Stimulated activated CD8-positive, alpha-beta memory T cell treated with anti-CD3 and anti-CD28 coated beads, Interleukin-2, amount 100 ng/mL, for 48 hours (primary cell): ENCODE measurements around the gene STPG3.

Experiments
- DNase-seq, 2 donors: peaks; one replicate each; pipeline ENCODE4 v3.0.0-alpha.2; 2020; ENCODE audit warnings: low read depth in 2 of 2

The STPG3 gene

DNA sequence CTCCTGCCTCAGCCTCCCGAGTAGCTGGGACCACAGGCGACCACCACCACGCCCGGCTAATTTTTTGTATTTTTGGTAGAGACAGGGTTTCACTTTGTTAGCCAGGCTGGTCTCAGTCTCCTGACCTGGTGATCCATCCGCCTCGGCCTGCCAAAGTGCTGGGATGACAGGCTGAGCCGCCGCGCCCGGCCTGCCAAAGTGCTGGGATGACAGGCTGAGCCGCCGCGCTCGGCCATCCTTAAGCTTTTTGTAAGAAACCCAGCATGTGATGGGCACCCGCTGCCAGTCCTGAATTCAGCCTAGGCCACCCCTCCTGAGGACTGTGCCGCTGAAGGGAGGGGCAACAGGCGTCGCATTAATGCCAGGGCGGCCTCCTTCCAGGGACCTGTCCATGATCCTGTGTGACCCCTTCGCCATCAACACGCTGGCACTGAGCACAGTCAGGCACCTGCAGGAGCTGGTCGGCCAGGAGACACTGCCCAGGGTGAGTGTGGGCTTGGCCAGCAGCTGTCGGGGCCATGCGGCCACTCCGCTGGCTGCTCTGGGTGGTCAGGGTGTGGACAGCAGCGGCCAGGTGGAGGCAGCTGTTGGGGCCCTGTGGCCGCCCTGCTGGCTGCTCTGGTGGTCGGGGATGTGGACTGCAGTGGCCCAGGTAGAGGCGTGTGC is 14.5 kb downstream of the STPG3 start:
- no peak for DNase-seq

DNA sequence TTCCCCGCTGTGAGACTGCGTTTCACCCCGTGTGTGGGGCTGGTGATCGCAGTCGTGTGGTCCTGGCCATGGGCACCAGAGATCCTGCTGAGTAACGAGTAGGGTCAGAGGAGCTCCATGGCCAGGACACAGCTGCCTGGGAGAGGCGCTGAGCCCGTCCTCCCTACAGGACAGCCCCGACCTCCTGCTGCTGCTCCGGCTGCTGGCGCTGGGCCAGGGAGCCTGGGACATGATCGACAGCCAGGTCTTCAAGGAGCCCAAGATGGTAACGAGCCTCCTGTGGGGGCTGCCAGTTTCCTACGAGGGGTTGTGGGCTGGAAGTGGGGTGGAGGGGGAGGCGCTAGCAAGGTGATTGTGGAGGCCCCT is 15.1 kb downstream of the STPG3 start:
- DNase-seq: no peak

DNA sequence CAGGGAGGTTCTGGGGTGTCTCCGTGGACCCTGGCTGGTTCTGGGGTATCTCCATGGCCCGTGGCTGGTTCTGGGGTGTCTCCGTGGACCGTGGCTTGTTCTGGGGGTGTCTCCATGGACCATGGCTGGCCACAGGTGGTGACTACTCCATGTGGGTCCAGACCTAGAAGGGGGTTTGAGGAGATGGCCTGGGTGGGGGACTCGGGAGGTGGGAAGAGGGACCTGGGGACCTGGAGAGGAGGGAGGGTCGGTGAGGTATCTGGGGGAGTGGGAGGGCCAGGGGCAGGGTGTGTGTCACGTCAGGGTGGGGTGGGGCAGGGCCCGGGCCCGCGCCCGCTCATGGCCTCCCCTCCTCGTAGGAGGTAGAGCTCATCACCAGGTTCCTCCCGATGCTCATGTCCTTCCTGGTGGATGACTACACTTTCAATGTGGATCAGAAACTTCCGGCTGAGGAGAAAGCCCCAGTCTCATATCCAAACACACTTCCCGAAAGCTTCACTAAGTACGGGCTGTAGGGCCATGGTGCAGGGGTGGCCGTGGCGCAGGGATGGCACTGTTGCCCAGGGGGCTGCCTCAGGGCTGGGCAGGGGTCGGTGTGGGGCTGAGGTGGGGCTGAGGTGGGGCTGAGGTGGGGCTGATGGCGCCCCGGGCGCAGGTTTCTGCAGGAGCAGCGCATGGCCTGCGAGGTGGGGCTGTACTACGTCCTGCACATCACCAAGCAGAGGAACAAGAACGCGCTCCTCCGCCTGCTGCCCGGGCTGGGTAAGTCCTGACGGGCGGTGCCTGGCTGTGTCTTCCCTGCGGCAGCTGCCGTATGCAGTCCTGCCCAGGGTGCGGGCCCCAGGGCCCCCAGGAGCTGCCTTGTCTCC is 15.7 kb downstream of the STPG3 start:
- no peak for DNase-seq

DNA sequence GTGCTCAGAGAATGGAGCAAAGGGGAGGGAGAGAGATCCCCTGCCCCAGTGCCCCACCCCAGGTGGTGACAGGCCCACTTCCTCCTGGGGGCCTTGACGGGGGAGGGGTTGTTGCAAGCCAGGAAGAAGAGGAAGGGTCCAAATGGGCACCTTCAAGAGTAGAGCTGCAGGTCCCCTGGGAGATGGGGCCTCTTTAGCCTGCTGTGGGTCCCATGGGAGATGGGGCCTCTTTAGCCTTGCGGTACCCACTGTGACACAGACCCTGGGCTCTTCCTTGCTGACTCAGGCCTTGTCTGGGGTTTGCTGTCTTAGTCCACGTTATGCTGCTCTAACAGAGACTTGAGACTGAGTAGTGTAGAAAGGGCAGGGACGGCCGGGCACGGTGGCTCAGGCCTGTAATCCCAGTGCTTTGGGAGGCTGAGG is 16.9 kb downstream of the STPG3 start:
- no peak for DNase-seq

DNA sequence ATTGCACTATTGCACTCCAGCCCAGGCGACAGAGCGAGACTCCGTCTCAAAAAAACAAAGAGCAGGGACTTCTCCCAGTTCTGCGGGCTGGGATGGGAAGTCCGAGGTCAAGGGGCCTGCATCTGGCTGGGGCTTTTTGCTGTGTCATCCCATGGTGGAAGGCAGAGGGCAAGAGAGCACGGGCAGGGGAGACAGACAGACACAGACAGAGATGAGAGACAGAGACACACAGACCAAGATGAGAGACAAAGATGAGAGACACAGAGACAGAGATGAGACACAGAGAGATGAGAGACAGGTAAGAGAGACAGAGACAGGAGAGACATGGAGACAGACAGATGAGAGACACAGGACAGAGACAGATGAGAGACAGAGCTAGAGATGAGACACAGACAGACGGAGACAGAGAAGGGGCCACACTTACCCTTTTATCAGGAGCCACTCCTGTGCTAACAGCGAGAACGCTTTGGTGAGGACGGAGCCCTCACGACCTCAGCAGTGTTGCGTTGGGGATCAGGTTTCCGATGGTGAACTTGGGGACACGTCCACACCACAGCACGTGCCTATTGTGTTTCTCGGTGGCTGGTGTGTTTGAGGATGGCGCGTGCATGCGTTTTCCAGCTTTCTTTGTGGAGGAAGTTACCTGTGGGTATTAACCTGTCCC is 17.6 kb downstream of the STPG3 start:
- DNase-seq: no peak

DNA sequence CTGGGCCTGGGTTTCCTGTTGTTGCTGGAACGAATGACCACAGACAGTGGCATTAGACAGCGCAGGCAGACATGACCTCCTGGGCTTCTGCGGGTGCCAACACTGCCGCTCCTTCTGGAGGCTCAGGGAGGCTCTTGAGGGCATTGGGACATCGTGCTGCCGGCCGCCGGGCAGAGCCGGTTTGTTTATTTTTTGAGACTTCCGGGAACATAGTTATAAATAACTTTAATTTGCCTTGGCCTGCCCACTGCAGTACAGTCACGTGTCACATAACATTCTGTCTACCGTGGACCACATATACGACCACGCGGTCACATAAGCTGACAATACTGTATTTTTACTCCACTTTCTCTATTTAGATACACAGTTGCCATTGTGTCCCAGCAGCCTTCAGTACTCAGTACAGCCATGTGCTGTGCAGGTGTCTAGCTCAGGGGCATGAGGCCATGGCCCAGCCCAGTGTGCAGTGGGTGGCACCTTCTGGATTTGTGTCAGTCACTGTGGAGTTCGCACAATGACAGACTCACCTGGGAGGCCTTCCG is 18.2 kb downstream of the STPG3 start:
- DNase-seq: no peak

DNA sequence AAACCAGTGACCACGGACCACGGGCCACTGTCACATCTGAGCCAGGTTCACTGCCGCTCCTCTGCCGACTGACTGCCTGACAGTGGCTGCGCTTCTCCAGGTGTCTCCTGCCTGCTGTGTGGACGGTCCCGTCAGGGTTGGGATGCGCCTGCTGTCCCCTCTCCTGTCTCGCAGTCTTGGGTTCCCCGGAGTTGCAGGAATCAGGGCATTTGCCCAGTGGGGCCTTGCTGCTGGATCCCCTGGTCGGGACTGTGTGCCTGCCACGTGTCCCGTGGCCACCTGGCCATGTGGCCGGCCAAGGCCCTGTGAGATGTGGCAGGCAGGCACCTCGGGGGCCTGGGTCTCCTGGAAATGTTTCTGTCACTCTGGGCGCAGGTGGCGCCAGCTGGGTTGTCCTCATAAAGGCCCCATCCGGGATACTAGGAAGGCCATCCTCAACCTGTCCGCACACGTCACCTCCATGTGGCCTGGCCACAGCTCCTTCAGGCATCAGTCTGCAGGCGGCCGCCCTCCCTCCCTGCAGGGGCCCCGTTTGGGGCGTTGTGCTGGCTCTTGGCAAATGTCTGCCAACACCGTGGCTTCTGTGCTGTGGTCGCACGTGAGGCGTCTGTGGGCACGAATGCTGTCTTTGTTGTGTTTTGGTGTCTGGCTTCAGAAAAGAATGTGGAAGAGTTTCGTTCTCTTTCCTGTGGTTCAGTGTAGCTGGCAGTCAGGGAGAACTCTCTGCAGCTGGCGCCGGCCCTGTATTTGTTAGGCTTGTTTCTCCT is 20.0 kb downstream of the STPG3 start:
- DNase-seq: no peak

DNA sequence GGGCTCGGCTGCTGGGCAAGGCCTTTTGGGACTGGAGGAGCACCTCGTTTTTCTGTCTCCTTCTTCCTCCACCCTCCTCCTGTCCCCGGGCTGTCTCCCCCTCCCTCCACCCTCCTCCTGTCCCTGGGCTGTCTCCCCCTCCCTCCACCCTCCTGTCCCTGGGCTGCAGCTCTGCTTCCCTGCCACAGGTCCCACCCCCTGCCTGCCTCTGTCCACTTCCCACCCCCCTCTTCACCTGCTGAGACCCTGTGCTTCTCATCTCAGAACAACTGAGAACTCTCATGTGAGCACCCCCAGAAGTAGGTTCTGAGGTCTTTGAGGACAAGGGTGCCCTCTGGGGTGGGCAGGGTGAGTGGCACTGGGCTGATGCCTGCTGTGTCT is 20.6 kb downstream of the STPG3 start:
- DNase-seq: no peak

DNA sequence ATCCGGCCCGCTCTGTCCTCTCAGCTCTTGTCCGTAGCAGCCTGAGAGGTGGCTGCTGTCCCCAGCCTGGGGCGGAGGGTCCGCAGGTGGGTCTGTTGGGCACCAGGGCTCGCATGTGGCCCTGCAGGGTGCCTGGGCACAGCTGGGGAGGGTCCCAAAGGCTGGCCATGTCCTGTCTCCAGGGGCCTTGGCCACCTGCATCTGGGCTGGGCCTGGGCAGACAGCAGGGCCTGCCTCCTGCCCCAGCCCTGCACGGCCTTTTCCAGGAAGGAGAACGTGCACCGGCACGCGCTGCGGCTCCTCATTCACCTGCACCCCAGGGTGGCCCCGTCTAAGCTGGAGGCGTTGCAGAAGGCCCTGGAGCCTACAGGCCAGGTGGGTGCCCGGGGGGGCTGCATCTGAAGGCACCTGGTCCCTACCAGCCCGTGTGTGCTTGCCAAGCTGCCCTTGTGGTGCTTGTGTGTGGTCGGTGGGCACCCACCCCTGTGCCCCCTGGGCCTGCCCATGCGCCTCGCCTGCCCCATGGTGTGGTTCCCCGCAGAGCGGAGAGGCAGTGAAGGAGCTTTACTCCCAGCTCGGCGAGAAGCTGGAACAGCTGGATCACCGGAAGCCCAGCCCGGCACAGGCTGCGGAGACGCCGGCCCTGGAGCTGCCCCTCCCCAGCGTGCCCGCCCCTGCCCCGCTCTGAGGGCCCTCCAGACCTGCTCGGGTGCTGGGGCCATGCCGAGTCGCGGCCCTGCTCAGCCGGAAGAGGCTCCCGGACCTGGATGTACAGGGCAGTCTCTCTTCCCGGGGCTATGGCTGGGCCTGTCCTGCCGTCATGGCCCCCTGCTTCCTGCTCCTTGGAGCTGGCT is 21.4 kb downstream of the STPG3 start:
- DNase-seq: no peak

DNA sequence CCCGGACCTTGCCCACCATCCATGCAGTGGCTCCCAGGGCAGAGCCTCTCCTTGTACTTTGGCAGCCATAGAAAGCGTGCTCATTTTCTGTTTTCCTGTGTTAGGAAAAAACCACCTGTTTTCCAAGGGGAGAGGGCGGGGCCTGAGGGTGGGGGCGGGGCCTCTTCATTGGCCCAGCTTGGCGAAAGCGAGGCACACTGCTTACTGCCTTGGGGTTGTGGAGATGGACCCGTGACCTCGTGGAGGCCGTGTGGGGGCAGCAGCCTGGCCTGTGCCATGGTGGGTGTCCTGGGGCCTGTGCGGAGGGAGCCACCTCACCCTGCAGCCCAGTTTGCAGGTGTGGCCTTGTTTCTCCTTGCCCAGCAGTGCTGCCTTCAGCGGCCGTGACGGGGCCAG is 22.0 kb downstream of the STPG3 start:
- DNase-seq: no peak

DNA sequence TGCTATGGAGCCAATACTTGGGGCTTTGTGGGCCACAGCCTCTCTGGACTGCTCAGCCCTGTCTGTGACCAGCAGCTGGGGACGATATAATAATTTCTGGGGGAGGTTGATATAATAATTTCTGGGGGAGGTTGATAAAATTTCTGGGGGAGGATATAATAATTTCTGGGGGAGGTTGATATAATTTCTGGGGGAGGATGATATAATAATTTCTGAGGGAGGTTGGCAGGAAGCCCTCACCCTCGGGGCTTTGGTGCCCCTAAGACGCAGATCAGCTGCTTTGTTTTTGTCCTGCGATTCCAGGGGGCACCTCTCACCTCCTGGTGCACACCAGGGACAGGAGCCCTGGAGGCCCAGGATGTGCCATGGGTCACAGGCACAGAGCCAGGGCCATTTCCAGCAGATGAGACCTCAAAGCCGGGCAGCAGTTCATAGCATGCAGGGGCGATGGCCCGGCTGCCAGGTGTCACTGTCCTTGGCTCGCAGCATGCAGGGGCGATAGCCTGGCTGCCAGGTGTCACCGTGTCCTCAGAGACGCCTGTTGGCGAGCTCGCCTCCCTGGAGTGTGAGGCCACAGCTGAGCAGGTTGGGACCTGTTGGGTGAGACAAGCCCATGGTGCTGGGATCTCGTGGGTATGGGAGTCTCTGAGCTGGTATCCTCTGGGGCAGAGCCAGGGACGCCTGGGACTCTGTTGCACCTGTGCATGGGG is 22.7 kb downstream of the STPG3 start:
- no peak for DNase-seq

DNA sequence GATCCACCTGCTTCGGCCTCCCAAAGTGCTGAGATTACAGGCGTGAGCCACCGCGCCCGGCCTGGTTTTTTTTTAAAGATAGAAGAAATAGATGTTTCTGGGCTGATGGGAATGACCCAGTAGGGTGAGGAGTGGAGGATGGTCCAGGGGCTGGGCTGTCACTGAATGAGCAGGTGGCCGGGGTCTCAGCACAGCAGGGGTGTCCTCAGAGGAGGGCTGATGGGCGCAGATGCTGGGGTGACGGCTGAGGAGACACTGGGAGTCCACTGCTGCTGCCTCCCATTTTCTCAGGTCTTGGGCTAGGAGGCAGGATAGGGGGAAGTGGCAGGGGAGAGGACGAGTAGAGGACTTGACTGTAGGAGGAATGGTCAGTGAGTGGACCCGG is 24.1 kb downstream of the STPG3 start:
- DNase-seq: no peak

DNA sequence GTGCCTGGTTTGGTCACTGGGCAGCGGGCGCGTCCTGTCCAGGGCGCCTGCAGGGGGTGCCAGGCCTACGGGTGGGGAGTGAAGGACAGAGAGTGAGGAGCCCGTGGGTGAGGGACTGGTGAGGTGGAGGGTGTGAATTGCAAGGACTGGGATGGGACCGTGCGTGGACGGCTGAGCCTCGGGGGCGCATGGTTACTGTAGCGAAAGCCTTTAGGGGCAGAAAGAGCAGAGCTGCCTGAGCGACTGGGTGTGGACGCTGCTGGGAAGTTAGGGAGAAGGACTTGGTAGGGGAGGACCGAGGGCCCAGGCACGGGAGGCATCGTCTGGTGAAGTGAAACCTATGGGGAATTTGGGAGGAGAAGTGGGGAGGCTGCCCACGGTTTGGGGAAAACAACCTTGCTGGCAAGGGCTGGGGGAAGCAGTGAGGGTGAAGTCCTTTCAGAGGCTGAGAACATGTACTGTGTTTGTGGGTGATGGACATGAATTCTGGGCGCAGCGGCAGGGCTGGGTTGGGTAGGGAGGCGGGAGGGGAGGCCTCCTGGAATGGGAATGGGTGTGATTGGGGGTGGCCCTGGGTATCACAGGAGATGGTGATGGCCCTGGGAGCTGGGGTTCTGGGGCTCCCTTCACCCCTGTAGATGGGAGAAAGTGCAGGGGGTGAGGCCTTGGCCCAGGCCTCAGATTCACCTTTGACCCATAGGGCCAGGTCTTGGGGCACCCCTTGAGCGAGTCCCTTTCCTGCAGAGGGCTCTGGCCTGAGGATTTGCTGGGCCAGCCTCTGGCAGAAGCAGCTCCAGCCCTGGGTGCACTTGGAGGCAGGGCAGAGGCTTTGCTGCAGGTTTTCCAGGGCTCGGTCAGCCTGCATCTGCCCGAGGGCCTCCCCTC is 24.7 kb downstream of the STPG3 start:
- DNase-seq: no peak

DNA sequence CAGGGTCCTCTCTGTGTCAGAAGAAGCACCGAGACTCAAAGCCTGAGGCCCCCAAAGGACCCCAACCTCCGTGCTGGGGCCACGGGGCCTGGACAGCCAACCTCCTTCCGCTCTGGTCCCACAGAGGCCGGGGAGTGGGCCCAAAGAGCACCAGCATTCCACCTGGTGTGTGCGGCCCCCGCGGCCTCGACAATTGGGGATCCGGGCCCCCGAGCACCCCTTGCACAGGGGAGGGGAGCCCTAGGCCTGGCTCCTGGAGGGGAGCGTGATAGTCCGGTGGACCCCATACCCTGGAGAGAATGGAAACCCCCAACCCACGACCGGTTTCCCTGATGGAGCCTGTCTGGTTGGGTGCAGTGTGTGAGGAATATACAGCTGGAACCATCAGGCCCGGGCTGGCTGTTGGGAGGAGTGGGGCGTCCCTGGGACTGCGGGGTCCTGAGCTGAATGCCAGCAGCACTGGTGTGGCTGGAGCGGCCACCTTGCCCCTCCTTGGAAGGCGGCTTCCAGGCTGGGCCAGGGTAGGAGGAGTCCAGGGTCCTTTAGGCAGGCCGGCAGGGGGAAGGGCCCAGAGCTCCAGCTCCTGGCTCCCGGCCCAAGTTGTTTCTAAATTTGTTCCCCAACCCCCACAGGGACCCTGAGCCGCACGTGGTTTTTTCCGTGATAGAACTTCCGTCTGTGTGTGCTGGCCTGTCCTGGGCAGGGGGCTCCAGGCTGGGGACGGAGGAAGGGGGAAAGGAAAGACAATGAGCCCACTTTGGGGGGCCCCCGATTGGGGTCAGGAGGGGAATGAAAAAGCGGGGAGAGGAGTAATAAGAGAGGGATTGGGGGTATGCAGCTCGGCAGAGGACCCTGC is 25.6 kb downstream of the STPG3 start:
- no peak for DNase-seq

DNA sequence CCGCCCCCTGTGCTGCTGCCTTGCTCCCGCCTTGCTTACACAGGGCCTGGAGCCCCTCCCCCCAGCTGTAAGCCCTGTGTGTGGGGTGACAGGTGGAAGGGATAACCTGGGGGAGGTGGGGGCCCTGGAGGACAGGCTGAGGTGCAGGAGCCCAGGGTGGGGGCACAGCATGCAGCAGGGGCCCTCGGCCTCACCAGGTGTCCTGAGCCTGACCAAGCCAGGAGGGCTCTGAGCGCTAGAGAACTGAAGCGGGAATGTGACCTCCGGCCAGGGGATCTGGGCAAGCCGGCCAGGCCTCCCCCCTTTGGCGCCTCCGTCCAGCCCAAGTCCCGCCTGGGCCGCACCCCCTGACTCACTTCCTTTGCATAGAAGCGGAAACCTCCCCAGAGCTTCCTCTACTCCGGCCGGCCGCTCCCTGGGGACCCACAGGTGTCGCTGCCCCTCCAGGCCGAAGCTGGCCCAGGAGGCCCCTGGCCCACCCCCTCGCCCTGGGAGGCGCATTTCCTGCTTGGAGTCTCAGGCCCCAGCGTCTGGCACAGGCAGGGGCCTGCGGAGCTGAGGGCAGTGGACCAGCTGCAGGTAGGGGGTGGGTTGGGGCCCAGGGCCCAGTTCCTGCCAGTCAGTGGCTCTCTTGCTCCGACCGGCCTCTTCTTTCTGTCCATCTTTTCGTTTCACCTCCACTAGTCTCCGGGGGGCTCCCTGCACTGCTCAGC is 26.4 kb downstream of the STPG3 start, which contains the start of gene TOR4A:
TSS of gene TOR4A (plus strand) at position 398 of the 713 bp plus-strand sequence. CDS start 964 bp downstream, outside the sequence.
- no peak for DNase-seq

DNA sequence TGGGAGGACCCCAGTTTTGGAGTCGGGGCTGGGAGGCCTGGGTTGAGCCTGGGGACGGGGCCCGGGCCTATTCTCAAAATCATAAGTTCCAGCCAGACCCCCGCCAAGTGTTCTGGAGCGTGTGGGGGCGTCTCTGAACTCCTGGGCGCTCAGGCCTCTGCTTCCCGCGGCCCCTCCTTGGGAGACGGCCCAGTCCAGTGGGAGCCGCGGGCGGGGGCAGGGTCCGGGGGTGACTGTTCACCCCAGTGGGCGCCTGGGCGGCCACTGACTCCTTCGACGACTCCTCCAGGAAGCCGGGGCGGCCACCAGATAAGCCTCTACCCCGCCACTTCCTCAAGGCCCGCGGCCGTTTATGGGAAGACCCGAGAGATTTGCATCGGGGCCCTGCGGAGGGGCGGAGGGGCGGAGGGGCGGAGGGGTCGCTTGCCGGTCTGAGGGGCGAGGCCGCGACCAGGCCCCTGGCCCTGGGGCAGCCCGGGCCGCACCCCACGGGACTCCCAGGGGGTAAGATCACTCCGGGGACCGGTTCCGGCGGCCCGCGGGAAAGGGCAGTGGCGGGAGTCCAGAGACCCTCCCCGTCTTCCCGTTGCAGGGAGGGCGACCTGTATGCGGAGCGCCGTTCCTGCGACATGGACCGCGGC is 27.1 kb downstream of the STPG3 start:
- no peak for DNase-seq
